Skeletal muscle cell (primary cell): ENCODE results near the gene THSD7A.

Source experiments
- DNase-seq: peaks from one replicate; pipeline ENCODE4 v3.0.0-alpha.2; 2010; ENCODE audit warnings: low read depth
- H3K4me3 ChIP-seq: 2 replicates; pipeline ENCODE4 v1.5.1; 2011; ENCODE audit warnings: low read depth, mild to moderate bottlenecking, control low read depth, low read length, moderate library complexity

THSD7A gene

DNA sequence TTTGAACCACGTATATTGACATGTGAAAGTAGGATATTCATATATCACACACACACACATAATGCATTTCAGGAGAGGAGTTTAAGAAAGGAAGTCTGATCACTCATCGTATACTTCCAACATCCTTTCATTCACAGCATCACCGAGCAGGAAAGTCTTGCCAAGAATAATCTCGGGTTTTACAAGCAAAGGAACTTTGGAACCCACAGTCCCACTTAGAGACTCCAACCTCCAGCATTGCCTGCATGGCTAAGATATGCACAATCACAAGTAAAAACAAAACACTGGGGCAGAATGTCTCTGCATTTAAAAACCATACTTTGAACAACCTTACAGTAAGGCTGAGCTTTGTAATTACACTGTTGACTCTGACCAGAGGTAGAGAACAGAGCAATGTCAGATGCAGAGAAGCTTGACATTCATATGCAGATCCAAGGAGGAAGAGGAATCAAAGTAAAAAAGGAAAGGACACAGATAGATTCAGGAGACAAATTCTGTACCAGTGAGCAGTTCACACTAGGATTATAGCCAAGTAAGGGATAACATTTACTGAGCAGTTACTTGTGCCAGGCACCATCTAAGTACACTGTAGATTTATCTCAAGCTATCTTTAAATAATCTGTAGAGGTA, 14.8 kb downstream of the THSD7A start:
- no peak for DNase-seq
- no peak overlapping the region for H3K4me3 ChIP-seq

DNA sequence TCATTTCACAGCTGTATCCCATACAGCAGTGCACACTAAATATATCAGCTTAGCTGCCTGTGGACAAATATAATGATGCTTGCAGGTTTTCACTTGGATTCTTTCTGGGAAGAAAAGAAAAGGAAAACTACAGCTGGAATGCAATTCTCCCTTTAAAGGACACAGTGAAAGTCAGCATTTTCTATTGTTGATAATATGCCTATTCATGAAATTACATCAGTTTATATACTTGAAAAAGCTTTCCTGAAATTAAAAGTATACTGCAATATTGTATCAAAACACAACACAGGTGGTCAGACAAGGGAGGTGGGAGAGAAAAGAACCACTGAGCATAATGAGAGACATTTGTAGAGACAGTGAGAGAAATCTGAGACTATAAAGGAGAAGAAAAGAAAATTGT, 20.3 kb downstream of the THSD7A start:
- no peak overlapping the region for H3K4me3 ChIP-seq
- DNase-seq = no peak

DNA sequence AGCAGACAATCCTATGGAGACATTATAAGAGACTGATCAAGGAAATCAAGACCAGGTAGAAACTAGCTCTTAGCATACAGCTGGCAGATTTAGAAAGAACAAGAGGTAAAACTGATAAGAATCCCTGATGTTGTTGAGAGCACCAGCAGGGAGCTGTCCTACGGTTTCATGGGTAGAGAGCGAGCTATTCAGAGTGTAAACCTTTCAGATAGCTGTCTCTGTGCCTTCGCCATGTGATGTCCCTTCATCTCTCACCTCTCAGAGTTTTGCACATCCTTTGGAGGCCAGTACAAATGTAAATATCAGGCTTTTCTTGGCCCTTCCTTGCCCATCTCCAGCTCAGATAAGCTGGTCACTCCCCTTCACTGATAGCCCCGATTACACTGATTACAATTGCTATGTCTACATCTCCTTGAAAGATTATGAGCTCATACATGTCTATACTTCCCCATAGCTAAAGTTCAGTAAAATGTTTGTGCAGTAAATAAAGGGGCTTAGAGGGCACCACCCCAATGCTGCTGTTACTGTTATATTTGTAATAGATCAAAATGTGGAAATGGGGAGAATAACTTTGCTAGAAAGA, 21.9 kb downstream of the THSD7A start:
- no peak for DNase-seq
- no peak overlapping the region for H3K4me3 ChIP-seq

DNA sequence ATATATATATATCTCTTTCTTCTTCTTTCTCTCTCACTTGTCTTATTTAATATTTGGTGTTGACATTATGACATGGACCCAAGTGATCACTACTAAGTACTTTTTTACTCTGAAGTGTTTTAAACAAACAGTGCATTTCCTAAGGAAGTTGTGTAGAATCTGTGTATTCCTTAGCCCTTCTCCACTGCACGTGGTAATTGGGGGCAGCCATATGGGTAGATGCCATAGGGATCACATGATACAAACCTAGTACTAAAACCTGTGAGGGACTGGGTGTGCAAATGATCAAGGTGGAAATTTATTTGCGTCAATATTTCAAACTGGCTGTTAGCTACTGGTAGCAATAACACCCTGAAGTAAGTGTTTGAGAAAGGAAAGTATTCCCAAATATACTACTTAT, 25.0 kb downstream of the THSD7A start:
- no peak overlapping the region for H3K4me3 ChIP-seq

DNA sequence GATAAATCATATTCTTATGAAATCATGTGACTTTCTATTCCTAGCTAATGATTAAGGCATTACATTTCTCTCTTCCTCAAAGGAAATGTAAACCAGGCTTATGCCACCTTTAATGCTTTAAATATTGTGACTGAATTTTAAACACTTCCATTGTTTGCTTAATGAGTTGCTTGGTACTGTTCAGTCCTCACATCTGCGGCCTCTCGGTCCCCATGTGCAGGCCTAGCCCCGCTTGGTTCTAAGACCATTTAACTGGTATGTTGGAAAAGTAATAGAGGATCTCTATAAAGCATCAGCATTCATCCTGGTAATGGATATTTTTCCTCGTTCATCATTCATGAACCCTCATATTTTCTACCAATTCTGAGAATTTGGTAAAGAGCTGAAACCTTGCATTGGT, 27.4 kb downstream of the THSD7A start:
- no peak for DNase-seq
- no peak overlapping the region for H3K4me3 ChIP-seq

More for the DNA sequence above, 25.0 kb downstream of the THSD7A start:
- DNase-seq = no peak

DNA sequence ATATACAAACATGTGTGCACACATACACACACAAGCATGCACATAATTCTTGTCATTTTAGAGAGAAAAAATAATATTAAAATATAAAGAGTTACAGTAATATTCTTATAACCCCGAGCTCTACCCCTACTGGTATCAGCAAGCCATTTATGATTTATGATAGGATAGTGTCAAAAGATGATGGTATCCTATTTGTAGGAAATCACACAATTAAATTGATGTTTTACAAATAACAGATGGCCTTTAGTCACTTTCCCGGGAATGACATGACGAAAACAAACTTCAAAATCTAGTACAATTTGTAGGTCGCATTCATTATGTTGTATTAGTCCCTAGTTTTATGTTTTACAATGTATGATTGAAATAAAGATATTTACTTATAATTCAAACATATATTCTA, 36.8 kb downstream of the THSD7A start:
- DNase-seq = no peak
- no peak overlapping the region for H3K4me3 ChIP-seq

DNA sequence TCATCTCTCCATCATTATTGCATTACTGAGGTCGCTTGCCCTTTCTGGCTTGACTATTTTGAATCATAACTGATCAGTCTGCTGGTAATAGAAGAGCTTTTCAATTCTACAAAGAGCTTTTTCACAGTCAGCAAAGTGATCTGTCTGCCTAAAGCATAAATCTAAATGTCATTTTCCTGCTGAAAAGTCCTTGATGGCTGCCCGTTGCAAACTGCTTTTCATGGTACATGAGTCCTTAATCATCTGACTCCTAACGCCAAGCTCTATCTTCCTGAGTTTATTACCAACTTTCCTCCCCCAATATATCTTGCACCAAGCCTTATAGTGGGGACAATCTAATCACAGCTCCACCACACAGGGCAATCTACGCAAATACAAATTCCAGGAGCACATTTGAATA, 39.8 kb downstream of the THSD7A start:
- DNase-seq = no peak
- no peak overlapping the region for H3K4me3 ChIP-seq

DNA sequence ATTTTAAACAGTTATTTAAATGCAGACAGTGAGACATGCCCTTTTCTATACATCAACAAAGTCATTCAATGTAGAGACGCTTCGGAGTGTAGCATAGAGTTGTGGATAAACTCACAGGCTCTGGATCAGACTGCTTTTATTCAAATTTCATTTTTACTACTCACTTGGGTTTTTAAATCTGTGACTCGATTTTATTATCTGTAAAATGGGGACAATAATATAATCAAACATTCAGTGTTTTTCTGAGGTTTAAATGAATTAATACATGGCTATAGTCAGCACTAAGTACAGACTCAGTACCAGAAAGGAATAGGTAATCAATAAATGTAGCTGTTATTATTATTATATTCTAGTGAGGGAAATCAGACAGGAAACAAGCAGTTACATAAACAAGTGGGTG, 43.4 kb downstream of the THSD7A start:
- H3K4me3 ChIP-seq = no peak overlapping the region
- no peak for DNase-seq

DNA sequence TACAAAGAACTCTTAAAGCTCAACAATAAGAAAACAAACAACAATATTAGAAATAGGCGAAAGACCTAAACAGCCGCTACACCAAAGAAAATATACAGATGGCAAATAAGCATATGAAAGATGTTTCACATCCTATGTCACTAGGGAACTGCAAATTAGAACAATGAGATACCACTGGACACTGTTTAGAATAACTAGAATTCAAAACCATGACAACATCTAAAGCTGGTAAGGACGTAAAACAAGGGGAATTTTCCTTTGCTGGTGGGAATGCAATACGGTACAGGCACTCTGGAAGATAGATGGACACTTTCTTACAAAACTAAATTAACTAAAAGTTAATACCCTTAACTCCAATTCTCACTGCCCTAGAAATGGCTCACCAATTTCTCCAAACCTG, 44.5 kb downstream of the THSD7A start:
- H3K4me3 ChIP-seq = no peak overlapping the region
- DNase-seq = no peak

DNA sequence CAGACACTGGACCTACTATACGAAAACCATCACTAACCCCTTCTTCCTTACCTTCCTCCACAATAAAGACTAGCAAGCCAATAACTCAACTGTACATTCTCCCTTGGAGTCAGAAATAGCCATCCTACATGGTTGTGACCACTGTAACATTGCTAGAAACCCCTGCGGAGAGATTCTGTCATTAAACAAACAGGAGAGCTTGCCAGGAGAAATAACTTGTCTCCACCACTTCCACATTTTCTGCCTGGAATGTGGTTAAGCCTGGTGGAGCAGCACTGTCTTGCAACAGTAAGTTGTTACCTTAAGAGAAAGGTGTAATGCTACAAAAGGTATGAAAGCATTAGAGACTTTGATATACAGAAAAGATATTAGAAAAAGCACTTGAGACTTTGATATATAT, 45.8 kb downstream of the THSD7A start:
- DNase-seq = peak; percentile 24
- H3K4me3 ChIP-seq = no peak overlapping the region

DNA sequence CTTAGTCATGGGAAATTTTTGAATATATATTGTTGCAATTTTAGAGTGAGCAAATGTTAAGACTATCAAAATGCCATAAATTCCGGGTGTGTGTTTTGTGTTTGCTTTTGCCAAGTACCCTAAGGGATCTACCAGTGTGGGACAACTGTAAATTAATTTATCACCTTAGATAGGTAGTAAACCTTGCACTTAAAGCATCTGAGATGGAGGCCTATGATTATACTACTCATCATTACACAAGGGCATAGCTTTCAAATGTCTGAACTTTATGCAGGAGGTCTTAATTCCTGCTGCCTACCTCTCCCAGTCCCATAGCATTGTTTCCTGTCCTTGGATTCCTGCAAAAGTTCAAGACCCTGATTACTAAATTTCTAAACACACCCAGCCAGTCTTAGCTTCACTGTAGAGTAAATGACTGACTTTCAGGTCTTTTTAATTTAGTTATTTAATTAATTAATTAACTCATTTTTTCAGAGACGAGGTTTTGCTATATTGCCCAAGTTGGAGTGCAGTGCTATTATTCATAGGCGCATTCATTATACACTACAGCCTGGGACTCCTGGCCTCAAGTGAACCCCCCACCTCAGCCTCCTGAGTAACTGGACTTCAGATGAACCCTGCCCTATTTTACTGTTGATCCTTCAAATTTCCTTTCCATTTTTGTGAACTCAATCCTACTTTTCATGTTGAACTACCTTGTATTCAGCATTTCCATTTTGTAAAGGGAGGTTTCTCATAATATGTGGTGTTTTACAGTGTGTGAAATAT, 47.0 kb downstream of the THSD7A start:
- H3K4me3 ChIP-seq = no peak overlapping the region
- no peak for DNase-seq

DNA sequence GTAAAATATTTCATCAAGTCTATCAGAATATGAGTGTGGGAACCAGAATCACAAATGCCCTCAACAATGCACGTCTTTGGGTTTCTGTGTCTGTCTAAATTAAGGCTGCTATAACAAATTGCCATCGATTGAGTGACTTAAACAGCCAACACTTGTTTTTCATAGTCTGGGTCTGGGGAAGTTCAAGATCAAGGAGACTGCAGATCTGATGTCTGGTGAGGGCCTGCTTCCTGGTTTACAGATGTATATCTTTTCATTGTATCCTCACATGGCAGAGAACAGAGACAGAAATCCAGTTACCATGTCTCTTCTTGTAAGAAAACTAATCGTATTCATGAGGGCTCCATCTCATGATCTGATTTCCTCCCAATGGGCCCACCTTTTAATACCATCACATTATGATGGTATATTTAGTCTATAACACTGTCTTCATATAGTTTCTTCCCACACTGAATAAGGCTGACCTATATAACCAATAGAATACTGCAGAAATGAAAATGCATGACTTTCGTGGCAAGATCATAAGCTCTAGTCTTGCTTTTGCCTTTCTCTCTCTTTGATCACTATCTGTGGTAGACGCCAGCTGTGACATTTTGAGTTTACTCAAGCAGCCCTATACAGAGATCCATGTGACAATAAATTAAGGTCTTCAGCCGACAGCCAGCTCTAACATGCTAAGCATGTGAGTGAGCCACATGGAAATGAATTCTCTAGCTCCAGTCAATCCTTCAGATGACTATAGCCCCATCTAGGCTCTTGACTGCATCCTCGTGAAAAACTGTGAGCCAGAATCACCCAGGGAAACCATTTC, 51.9 kb downstream of the THSD7A start:
- no peak overlapping the region for H3K4me3 ChIP-seq
- DNase-seq = no peak

DNA sequence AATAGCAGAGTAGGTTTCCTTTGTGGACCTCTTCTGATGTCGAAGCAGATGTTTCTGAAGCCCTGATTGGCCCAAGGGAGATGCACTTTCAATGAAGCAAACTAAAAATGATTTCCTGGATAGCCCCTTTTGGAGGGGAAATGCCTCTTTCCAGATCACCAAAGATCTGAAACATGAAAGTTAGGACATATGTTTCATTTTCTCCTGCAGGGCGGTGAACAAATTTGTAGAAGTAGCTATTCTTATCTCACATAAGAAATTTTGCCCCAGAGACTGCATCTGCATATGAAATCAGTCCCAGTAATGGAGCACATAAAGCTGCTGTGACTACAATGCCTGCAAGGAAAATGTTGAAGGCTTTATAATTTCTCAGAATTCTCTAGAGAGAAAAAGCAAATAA, 56.0 kb downstream of the THSD7A start:
- H3K4me3 ChIP-seq = no peak overlapping the region
- no peak for DNase-seq

DNA sequence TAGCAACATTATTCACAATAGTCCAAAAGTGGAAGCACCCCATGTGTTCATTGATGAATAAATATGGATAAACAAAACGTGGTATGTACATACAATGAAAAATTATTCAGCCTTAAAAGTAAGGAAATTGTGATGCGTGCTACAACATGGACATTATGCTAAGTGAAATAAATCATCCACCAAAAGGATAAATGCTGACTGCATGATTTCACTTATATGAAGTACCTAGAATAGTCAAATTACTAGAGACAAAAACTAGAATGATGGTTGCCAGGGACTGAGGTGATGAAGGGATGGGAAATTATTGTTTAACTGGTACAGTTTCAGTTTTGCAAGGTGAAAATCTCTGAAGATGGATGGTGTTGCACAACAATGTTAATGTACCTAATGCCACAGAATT, 56.6 kb downstream of the THSD7A start:
- no peak overlapping the region for H3K4me3 ChIP-seq

DNA sequence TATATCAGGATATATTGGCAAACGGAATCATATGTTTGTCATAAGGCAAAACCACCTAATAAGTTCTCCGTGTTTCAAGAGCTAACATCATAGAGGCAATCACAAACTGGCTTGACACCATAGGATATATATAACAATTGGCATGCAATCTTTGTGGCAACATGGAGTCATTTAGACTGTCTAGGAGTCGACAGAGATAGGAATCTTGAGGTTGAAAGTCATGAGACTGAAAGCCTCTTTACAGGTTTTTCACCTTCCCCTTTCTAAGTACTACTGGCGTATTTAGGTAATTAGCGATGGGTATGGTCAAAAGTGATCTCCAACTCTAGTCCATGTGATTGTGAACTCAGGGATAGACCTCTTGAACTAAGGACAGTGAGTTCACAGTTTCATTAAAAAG, 63.7 kb downstream of the THSD7A start:
- H3K4me3 ChIP-seq = no peak overlapping the region
- no peak for DNase-seq

More for the DNA sequence above, 56.6 kb downstream of the THSD7A start:
- DNase-seq = no peak

DNA sequence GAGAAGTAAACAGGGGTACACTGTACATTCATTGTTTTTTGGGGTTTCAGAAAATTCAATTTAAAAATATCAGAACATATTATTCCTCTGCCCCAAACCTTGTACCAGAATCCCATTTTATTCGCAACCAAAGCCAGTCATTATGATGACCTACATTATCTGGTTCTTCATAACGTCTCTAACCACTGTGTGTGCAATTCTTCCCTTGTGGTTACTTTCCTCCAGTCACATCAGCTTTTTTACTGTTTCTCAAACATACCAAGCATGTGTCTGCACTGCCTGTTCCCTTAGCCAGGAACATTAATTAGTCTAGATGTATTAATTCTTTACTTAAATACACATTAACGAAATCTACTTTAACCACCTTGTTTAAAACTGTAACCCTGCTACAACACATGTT, 64.8 kb downstream of the THSD7A start:
- DNase-seq = no peak
- no peak overlapping the region for H3K4me3 ChIP-seq

DNA sequence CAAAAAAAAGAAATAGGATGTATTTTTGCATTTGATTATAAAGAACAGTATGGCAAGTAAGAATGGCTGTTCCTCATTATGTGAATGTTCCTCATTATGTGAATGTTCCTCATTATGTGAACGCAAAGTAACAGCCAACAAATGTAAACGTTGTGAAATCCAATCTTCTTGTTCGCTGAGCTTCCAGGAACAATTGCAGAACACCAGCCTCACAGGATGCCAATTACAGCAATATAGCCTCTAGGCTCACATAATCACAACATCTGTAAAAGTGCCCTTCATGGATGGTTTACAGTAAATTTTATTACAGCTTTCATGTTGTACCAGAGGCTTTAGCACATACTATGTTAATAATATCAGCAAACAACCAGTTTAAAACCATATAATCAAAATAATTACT, 71.6 kb downstream of the THSD7A start:
- H3K4me3 ChIP-seq = no peak overlapping the region
- DNase-seq = no peak

DNA sequence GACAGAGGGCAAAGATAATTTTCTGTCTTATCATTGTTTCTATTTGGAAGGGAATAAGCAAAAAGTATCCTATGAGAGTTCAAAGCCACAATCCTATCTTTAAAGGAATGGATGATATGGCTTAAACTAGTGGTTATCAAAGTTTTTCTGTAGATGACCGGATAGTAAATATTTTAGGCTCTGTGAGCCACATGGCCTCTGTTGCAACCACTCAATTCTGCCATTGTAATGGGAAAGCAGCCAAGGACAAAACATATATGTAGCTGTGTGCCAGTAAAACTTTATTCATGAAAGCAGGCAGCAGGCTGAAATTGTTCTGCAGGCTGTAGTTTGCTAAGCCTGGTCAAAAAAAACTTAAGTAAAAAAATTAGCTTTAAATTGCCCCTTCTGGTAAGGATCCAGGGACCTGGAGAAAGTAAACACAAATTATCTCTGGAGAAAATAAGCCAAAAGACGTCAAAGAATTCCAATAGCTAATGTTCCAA, 73.3 kb downstream of the THSD7A start:
- no peak overlapping the region for H3K4me3 ChIP-seq
- DNase-seq = no peak

DNA sequence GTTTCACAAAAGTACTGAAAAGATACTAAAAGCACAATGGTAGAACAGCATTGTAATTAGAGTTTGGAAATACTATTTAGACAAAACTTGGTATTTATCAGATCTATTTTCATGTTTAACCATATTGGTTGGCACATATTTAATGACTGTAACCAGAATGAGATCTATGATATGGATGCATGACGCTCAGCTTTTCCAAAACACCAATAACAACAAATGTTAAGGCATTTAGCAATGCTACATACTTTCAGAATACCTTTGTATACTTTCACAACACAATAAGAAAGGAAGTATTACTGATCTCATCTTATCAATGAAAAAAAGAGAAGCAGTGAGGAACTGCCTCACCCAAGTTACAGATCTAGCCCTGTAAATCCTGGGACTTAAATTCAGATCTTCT, 74.8 kb downstream of the THSD7A start:
- DNase-seq = no peak
- no peak overlapping the region for H3K4me3 ChIP-seq

DNA sequence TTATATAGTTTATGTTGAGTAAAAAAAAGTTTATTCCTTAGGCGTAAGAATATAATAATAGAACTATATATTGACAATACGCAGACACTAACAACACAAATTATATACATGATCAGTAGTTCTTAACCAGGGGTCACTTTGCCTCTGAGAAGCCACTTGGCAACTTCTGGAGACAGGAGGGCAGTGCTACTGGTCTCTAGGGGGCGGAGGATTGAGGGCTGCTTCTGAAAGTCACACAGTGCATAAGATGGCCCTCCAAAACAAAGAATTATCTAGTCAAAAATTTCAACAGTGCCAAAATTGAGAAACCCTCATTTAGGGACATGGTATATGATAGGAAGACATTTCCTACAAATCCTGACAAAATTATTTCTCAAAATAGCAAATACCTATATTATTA, 77.1 kb downstream of the THSD7A start:
- DNase-seq = no peak
- H3K4me3 ChIP-seq = no peak overlapping the region
